ENCODE results near the gene LGI2.

LGI2 gene

GRCh38 chr4:24957886-24958285, 72.9 kb downstream of the LGI2 start:
- no peak for FAIRE-seq

GRCh38 chr4:24956763-24957162, 74.0 kb downstream of the LGI2 start:
- no peak for FAIRE-seq

DNA sequence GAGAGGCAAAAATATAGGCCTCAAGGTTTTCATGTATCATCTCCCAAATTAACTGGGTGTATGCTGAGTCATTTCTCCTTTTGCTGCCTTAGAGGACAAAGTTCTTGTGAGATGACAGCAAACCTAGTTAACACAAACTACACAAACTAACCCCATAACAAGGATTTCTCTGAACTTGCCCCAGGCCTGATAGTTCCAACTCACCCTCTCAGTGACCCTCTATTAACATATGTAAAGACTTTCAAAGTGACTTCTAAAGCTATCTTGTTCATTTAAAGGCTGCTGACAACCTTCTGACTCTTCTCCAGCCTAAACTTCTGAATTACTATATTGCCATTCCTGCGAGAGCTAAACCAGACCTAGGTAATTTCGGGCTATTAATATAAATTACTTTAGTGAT, 74.7 kb downstream of the LGI2 start:
- no peak for FAIRE-seq

DNA sequence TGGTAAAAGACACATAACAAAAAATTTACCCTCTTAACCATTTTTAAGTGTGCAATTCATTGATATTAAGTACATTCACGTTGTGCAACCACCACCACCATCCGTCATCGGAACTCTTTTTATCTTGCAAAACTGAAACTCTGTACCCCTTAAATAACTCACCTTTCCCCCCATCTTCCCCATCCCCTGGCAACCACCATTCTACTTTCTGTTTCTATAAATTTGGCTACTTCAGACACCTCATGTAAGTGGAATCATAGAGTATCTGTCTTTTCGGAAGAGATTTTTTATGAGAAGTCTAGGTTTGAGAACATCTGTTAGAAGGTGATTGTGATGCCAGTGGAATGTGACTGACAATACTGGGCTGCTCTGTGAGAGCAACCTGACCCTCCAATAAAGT, 78.1 kb downstream of the LGI2 start:
- no peak for FAIRE-seq

GRCh38 chr4:24949970-24950369, 80.8 kb downstream of the LGI2 start:
- no peak for FAIRE-seq
